ENCODE data around the gene UGT3A1. TPM values are rescaled to one million over a fixed set of nuclear protein-coding genes. Genes with fewer than 3 reads are reported as not detected.

Gene UGT3A1
- total RNA-seq, 2 experiments from 2014 or later = not detected

DNA sequence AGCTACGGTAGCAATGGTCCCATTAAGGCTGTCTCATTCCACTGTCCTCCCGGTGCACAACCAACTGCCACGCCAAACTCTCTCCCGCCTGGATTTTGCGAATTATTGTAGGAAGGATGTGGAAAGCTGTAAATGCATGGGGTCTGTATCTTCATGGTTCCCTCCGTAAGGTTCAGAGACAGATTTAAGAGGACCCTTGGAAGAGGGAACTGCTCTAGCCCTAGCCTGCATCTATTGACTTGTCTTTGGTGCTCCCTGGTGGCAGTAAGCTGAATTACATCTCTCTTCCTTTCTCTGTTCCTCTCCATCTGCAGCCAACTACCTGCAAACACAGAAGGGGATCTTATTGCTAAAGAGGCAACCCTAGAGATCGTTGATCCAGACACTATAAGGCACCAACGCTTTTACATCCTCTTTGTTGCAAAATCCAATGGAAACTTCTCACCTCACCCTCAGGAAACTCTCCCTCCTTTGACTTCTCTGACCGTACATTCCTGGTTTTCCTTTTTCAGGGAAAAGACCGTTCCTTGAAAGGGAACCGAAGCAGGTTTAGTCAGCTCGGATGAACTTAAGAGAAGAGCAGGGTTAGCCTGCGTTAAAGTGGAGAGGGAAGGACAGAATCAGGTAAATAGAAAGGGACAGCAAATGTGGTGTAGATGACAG is 64.7 kb downstream of the UGT3A1 start:
- intact Hi-C loops (cut with DNase I, micrococcal nuclease) = loop anchor here (1.0 to 10.0 kb wide), 9 partner anchors 275 to 1002 kb away; partner anchors contain the start of genes SPEF2 (in 2 of the 2) and DNAJC21 (in 1 of the 2)

DNA sequence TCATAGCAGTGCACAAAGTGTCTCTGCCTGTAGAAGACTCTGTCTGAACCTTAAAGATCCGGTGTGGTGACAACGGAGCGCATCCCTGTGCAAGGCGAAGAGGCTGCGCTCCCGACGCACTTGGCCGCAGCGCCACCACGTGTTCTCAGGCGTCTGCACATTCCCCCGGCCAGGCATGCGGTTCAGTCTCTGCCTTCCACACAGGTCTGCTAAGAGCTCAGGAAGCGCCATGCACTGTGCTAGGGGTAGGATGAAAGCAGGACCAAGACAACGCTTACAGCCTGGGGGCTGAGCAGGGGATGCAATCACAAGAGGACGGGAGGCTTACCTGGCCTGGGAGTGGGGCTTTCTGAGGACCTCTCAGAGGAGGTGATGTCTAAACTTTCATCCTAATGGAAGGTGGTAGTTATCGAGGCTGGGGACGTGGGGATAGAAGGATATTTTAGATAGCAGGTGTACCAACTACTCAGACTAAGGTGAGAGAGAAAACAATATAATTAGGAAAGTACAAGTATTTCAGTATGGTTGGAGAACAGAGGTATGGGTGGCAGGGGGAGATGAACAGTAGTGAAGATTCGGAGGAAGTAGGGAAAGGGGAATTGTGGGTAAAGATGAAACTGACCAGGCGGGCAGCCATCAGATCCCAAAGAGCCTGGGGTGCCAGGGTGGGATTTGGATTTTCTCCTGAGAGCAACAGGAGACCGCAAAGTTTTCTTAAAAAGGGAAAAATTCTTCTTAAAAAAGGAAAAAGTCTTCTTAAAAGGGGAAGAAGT is 66.1 kb downstream of the UGT3A1 start:
- POLR2A ChIA-PET = interaction anchor here (1.0 to 2.1 kb wide), 7 partner anchors 20 to 274 kb away, joined by 3 to 8 read pairs (median 4); partner anchors contain the start of gene IL7R
- intact Hi-C loops (cut with DNase I, micrococcal nuclease) = loop anchor here (1.0 to 10.0 kb wide), 10 partner anchors 21 to 1000 kb away; partner anchors contain the start of gene DNAJC21 (in 1 of the 2)
- peak; percentile 87 for ATAC-seq

More for the DNA sequence above, 64.7 kb downstream of the UGT3A1 start:
- Mint-ChIP-seq H3K27me3 (no peaks in the 10 kb centered on the region), H3K4me1 (peaks cover 49% of the 10 kb centered on the region), H3K36me3 (ENCODE audit: low read depth) (no peaks in the 10 kb centered on the region), H3K4me3 (peak overlapping the region; percentile 78), H3K27ac (peak overlapping the region; percentile 69), H3K9me3 (ENCODE audit: low read depth) (no peaks in the 10 kb centered on the region)
- peak; percentile 76 for DNase-seq
- ChIA-PET CTCF (interaction anchor here (0.5 to 5.3 kb wide), 65 partner anchors 8 to 1011 kb away, joined by 3 to 111 read pairs (median 4); partner anchors contain the start of genes BRIX1 and SPEF2), POLR2A (interaction anchor here (0.6 to 1.3 kb wide), 8 partner anchors 11 to 276 kb away, joined by 3 to 7 read pairs (median 3); partner anchors contain the start of gene IL7R)
- peak; percentile 42 for ATAC-seq

DNA sequence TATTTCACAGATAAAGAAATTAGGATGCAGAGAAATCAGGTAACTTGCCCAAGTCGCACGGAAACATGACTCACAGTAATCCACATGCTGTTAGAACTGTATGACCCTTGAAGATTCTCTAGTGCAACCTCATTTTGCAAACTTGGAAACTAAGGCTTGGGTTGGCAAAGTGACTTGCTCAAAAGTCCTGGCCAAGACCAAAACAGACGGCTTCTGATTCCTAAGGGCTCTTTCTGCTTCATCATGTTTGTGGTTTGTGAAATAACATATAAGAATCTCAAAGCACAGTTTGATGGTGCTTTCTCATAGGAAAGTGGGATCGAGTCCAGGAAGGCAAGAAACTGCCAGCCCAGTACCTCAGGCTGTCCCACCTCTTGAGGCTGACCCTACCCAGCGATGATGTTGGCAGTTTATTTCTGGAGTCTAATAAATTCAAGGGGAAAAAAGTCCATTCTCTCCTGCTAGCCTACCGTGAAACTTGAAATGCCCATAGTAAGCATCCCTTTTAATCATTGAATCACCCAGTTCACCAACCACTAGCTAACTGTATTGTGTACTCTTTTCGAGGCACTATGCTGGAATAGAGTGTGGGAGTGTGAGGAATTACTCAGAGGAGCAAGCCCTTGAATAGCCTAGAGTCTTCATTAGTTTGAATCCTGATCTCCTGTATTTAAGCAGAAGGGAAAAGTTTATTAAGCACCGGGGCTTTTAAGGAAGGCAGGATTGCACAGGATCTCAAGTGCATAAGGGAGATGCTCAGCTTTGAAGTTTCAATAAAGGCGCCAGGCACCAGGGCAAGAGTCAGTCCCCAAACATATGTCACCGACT is 66.9 kb downstream of the UGT3A1 start:
- ATAC-seq (peak; percentile 33), DNase-seq (peak; percentile 50)
- ChIA-PET CTCF (interaction anchor here (0.6 to 5.3 kb wide), 33 partner anchors 10 to 836 kb away, joined by 3 to 111 read pairs (median 4); partner anchors contain the start of genes IL7R and SPEF2), POLR2A (interaction anchor here (0.6 to 2.1 kb wide), 8 partner anchors 19 to 794 kb away, joined by 3 to 8 read pairs (median 4); partner anchors contain the start of gene IL7R)
- Mint-ChIP-seq H3K9me3 (ENCODE audit: low read depth) (peaks cover 7% of the 10 kb centered on the region), H3K27ac (peak overlapping the region; percentile 94), H3K4me1 (peaks cover 60% of the 10 kb centered on the region), H3K36me3 (ENCODE audit: low read depth) (peaks cover 8% of the 10 kb centered on the region), H3K27me3 (no peaks in the 10 kb centered on the region), H3K4me3 (peak overlapping the region; percentile 78)
- intact Hi-C loops (cut with DNase I, micrococcal nuclease) = loop anchor here (1.0 to 10.0 kb wide), 8 partner anchors 20 to 1000 kb away; partner anchors contain the start of gene DNAJC21 (in 1 of the 2)

More for the DNA sequence above, 66.1 kb downstream of the UGT3A1 start:
- Mint-ChIP-seq H3K27me3 (no peaks in the 10 kb centered on the region), H3K36me3 (ENCODE audit: low read depth) (peaks cover 3% of the 10 kb centered on the region), H3K4me1 (peaks cover 55% of the 10 kb centered on the region), H3K4me3 (peak overlapping the region; percentile 78), H3K9me3 (ENCODE audit: low read depth) (peaks cover under 1% of the 10 kb centered on the region), H3K27ac (peak overlapping the region; percentile 94)
- CTCF ChIA-PET = interaction anchor here (0.6 to 5.3 kb wide), 53 partner anchors 9 to 1327 kb away, joined by 3 to 111 read pairs (median 4); partner anchors contain the start of genes IL7R and SPEF2
- peak; percentile 93 for DNase-seq

DNA sequence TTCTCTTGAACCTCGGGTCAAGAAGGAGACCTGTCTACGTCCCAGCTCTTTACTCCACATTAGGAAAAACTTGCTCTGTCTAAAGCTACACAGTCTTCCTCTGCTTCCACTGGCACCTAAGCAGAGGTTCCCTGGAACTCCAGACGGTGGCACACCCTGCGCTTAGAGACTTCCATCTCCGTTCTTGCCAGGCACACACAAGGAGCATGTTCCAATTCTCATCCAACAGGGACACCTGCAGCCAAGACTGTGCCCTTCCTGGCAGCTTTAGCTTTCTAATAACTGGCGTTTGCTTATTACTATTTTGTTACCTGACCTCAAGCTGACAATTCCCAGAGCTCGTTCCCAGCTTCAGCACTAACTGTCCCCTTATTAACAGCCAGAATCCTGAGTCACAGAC is 68.7 kb downstream of the UGT3A1 start:
- ATAC-seq (no peak), DNase-seq (no peak)
- intact Hi-C loops (cut with DNase I, micrococcal nuclease) = loop anchor here (10.0 kb wide), 2 partner anchors 608 to 998 kb away; partner anchors contain the start of gene DNAJC21 (in 1 of the 2)
- Mint-ChIP-seq H3K36me3 (ENCODE audit: low read depth) (peaks cover 12% of the 10 kb centered on the region), H3K4me1 (peaks cover 71% of the 10 kb centered on the region), H3K27ac (peak overlapping the region; percentile 48), H3K9me3 (ENCODE audit: low read depth) (peaks cover 8% of the 10 kb centered on the region), H3K27me3 (no peaks in the 10 kb centered on the region), H3K4me3 (no peak overlapping the region)
- CTCF ChIA-PET = interaction anchor here (0.6 to 4.3 kb wide), 4 partner anchors 64 to 579 kb away, joined by 3 to 38 read pairs (median 4); no protein-coding TSS in a partner anchor
- POLR2A ChIA-PET = interaction anchor here (0.7 kb wide), 1 partner anchor 59 kb away, joined by 4 read pairs; no protein-coding TSS in a partner anchor

DNA sequence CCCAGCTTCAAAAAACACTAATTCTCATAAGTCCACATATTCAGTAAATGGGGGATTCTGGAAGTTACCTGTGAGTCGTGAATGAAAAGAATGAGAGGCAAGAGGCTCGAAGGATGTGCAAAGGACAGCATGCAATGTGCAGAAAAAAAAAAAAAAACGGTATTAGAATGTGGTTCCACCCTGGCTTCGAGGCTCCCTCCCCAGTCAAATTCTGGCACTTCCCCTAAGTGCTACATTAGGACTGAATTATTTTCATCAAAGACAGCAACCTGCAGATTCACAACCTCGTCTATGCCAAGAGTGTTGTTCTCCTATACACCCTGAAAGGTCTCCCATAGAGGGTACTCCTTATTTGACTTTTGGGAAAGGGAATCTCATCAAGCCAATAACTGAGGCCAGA is 69.3 kb downstream of the UGT3A1 start:
- Mint-ChIP-seq H3K9me3 (ENCODE audit: low read depth) (peaks cover 8% of the 10 kb centered on the region), H3K4me1 (peaks cover 71% of the 10 kb centered on the region), H3K4me3 (no peak overlapping the region), H3K27ac (no peak overlapping the region), H3K36me3 (ENCODE audit: low read depth) (peaks cover 12% of the 10 kb centered on the region), H3K27me3 (no peaks in the 10 kb centered on the region)
- ATAC-seq = no peak
- peak; percentile 22 for DNase-seq
- ChIA-PET POLR2A (interaction anchor here (0.7 kb wide), 1 partner anchor 251 kb away, joined by 3 read pairs; no protein-coding TSS in a partner anchor), CTCF (interaction anchor here (0.6 kb wide), 1 partner anchor 68 kb away, joined by 3 read pairs; no protein-coding TSS in a partner anchor)
- intact Hi-C loops (cut with DNase I, micrococcal nuclease) = loop anchor here (10.0 kb wide), 2 partner anchors 607 to 997 kb away; partner anchors contain the start of gene DNAJC21 (in 1 of the 2)

DNA sequence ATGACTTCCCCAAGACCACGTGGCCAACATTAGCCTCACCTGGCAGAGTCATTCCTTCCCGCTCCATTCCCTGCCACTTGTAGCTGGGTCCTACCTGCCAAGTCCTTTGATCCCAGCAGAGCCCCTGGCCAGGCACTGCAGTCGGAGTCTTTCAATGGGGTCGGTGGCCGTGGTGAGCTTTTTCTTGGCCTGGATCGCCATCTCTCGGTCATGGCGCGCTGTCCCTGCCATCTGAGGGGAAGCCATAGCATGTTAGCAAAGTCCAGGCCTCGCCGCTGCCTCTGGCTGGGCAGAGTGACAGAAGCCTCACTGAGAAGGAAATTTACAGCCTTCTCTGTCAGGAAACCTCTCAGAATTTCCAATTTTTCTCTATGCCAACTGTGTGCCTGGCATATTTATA is 70.3 kb downstream of the UGT3A1 start:
- ChIA-PET CTCF (no interaction called here), POLR2A (interaction anchor here (0.6 kb wide), 1 partner anchor 71 kb away, joined by 3 read pairs; no protein-coding TSS in a partner anchor)
- Mint-ChIP-seq H3K27ac (no peak overlapping the region), H3K4me1 (peaks cover 62% of the 10 kb centered on the region), H3K9me3 (ENCODE audit: low read depth) (peaks cover 14% of the 10 kb centered on the region), H3K27me3 (no peaks in the 10 kb centered on the region), H3K36me3 (ENCODE audit: low read depth) (peaks cover 12% of the 10 kb centered on the region), H3K4me3 (no peak overlapping the region)
- ATAC-seq (no peak), DNase-seq (no peak)
- intact Hi-C loops (cut with DNase I, micrococcal nuclease) = loop anchor here (10.0 kb wide), 2 partner anchors 606 to 996 kb away; partner anchors contain the start of gene DNAJC21 (in 1 of the 2)

DNA sequence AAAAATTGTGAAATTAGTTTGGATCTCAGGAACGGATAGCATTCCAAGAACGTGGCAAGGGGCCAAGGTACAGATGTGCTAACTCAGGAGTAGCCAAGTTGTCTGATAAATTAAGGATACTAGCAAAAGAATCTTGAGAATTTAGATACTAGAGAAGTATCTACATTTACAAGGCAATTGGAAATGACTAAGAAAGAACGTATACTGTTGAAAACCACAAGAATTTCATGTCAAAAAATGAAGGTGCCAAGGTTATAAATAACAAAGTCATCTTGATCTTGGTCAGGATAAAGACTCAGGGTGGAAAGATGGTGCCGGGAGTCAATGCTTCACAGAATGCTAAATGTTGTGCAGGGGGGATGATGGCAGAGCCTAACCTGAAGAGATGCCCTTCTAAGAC is 72.0 kb downstream of the UGT3A1 start:
- Mint-ChIP-seq H3K4me3 (peak overlapping the region; percentile 24), H3K4me1 (peaks cover 48% of the 10 kb centered on the region), H3K9me3 (ENCODE audit: low read depth) (peaks cover 14% of the 10 kb centered on the region), H3K27me3 (no peaks in the 10 kb centered on the region), H3K27ac (peak overlapping the region; percentile 82), H3K36me3 (ENCODE audit: low read depth) (peaks cover 17% of the 10 kb centered on the region)
- POLR2A ChIA-PET = interaction anchor here (0.6 kb wide), 1 partner anchor 24 kb away, joined by 5 read pairs; no protein-coding TSS in a partner anchor
- intact Hi-C loops (cut with DNase I, micrococcal nuclease) = loop anchor here (1.0 kb wide), 2 partner anchors 15 to 67 kb away; no protein-coding TSS in a partner anchor
- ATAC-seq = peak; percentile 72
- CTCF ChIA-PET = interaction anchor here (0.7 to 1.5 kb wide), 3 partner anchors 10 to 150 kb away, joined by 3 to 7 read pairs (median 3); no protein-coding TSS in a partner anchor
- peak; percentile 46 for DNase-seq

DNA sequence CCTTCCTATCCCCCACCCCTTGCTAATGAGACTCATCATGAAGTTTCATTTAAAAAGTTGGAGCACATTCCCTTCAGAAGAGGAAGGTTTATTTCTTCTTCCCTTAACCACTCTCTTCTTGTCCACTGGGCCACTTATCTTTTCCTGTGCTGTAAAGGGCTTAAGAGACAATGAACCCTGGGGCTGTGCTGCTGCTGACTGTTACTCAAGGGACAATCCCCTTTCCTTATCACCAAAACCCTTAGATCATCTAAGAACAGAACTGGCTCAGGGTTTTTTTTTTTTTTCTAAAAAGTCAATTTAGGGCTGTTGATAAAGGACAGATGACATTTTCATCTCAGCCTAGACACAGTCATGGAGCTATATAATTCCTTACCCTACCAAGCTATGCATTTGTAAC is 82.4 kb downstream of the UGT3A1 start:
- peaks cover 17% of the 10 kb centered on the region for H3K36me3 Mint-ChIP-seq (ENCODE audit: low read depth)
- ChIA-PET POLR2A (interaction anchor here (0.6 to 1.6 kb wide), 4 partner anchors 49 to 850 kb away, joined by 3 to 5 read pairs (median 4); no protein-coding TSS in a partner anchor), CTCF (interaction anchor here (0.5 to 2.2 kb wide), 7 partner anchors 10 to 723 kb away, joined by 3 to 10 read pairs (median 3); no protein-coding TSS in a partner anchor)
- H3K4me3 Mint-ChIP-seq = no peak overlapping the region
- intact Hi-C loops (cut with DNase I, micrococcal nuclease) = no loop called here
- peaks cover 49% of the 10 kb centered on the region for H3K4me1 Mint-ChIP-seq
- H3K9me3 Mint-ChIP-seq (ENCODE audit: low read depth) = peaks cover 16% of the 10 kb centered on the region
- ATAC-seq (peak; percentile 42), DNase-seq (peak; percentile 46)
- H3K27ac Mint-ChIP-seq = peak overlapping the region; percentile 72
- no peaks in the 10 kb centered on the region for H3K27me3 Mint-ChIP-seq

DNA sequence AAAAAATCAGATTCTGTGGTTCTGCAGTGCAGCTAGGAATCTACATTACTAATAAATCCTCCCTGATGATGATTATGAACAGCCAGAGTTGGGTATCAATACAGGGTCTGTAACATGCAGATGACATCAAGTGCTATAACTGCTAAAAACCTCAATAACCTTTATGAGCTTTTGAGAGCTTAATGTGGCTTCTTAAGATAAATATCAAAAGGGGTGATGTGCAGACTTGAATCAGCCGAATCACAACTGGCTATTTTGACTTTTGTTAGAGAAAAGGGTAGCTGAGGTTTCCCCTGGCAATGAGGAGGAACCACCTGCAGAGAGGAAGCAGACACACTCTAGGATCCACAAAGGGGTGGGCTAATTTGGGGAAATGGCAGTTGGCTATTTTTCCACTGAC is 83.0 kb downstream of the UGT3A1 start:
- H3K27me3 Mint-ChIP-seq = no peaks in the 10 kb centered on the region
- H3K27ac Mint-ChIP-seq = peak overlapping the region; percentile 72
- CTCF ChIA-PET = interaction anchor here (0.6 to 2.2 kb wide), 9 partner anchors 10 to 214 kb away, joined by 3 to 10 read pairs (median 4); partner anchors contain the start of gene IL7R
- H3K4me1 Mint-ChIP-seq = peaks cover 55% of the 10 kb centered on the region
- POLR2A ChIA-PET = interaction anchor here (0.6 to 1.6 kb wide), 3 partner anchors 49 to 84 kb away, joined by 3 to 5 read pairs (median 4); no protein-coding TSS in a partner anchor
- DNase-seq (no peak), ATAC-seq (peak; percentile 9)
- peaks cover 16% of the 10 kb centered on the region for H3K9me3 Mint-ChIP-seq (ENCODE audit: low read depth)
- peaks cover 17% of the 10 kb centered on the region for H3K36me3 Mint-ChIP-seq (ENCODE audit: low read depth)
- no peak overlapping the region for H3K4me3 Mint-ChIP-seq
- intact Hi-C loops (cut with DNase I, micrococcal nuclease) = no loop called here

Measured in activated CD4-positive, alpha-beta T cell treated with anti-CD3 and anti-CD28 coated beads for 36 hours (primary cell).